Parathyroid adenoma (tissue), 2 donors: ENCODE measurements around the gene ELOVL2.

Source experiments
- H2AFZ ChIP-seq: fragments of 300-600 bp; sonication (generic); one replicate; pipeline ENCODE4 v1.7.0; 2017; ENCODE audit warnings: antibody characterized with exemption, mild to moderate bottlenecking
- H3K27ac ChIP-seq: fragments of 300-600 bp; sonication (generic); one replicate; pipeline ENCODE4 v1.7.0; 2017
- H3K27me3 ChIP-seq: fragments of 300-600 bp; sonication (generic); one replicate; pipeline ENCODE4 v1.7.0; 2017; ENCODE audit warnings: low read length; ENCODE audit not compliant: control insufficient read depth, insufficient read depth
- H3K36me3 ChIP-seq: fragments of 300-600 bp; sonication (generic); one replicate; pipeline ENCODE4 v1.7.0; 2017; ENCODE audit warnings: low read length; ENCODE audit not compliant: control insufficient read depth, insufficient read depth
- H3K4me1 ChIP-seq: fragments of 300-600 bp; sonication (generic); one replicate; pipeline ENCODE4 v1.7.0; 2017; ENCODE audit warnings: control low read depth
- H3K4me2 ChIP-seq: fragments of 300-600 bp; sonication (generic); one replicate; pipeline ENCODE4 v1.7.0; 2017; ENCODE audit warnings: low read length
- H3K4me3 ChIP-seq: fragments of 300-600 bp; sonication (generic); one replicate; pipeline ENCODE4 v1.7.0; 2017; ENCODE audit warnings: low read depth, low read length
- H3K79me2 ChIP-seq: fragments of 300-600 bp; sonication (generic); one replicate; pipeline ENCODE4 v1.7.0; 2017; ENCODE audit warnings: control low read depth
- H3K9ac ChIP-seq: fragments of 300-600 bp; sonication (generic); one replicate; pipeline ENCODE4 v1.7.0; 2017; ENCODE audit warnings: mild to moderate bottlenecking
- H3K9me3 ChIP-seq: fragments of 300-600 bp; sonication (generic); one replicate; pipeline ENCODE4 v1.7.0; 2017; ENCODE audit warnings: low read length; ENCODE audit not compliant: control insufficient read depth
- CTCF ChIP-seq: fragments of 300-600 bp; sonication (generic); IDR thresholded peaks from one replicate; pipeline ENCODE4 v1.7.0; 2017; ENCODE audit warnings: antibody characterized with exemption, mild to moderate bottlenecking
- donor health status: primary hyperparathyroidism.

ELOVL2 gene

GRCh38 chr6:10981409-10981808, 62.7 kb downstream of the ELOVL2 start:
- Histone ChIP-seq H3K79me2 (no peaks in the 10 kb centered on the region), H3K9ac (no peak overlapping the region), H3K9me3 (no peaks in the 10 kb centered on the region), H3K36me3 (no peaks in the 10 kb centered on the region), H3K4me1 (peaks cover 7% of the 10 kb centered on the region), H2AFZ (no peak overlapping the region), H3K27me3 (no peaks in the 10 kb centered on the region), H3K4me2 (no peak overlapping the region), H3K4me3 (no peak overlapping the region), H3K27ac (no peak overlapping the region)
- no peak for TF ChIP-seq CTCF

GRCh38 chr6:10979603-10980002, 64.5 kb downstream of the ELOVL2 start:
- no peak for TF ChIP-seq CTCF
- Histone ChIP-seq H3K27me3 (no peaks in the 10 kb centered on the region), H3K4me2 (no peak overlapping the region), H3K4me1 (peaks cover 7% of the 10 kb centered on the region), H3K9me3 (no peaks in the 10 kb centered on the region), H2AFZ (no peak overlapping the region), H3K36me3 (no peaks in the 10 kb centered on the region), H3K9ac (no peak overlapping the region), H3K27ac (no peak overlapping the region), H3K4me3 (no peak overlapping the region), H3K79me2 (no peaks in the 10 kb centered on the region)

GRCh38 chr6:10977231-10977968, 66.7 kb downstream of the ELOVL2 start:
- Histone ChIP-seq H3K27ac (no peak overlapping the region), H3K9me3 (no peaks in the 10 kb centered on the region), H3K9ac (no peak overlapping the region), H3K36me3 (no peaks in the 10 kb centered on the region), H2AFZ (no peak overlapping the region), H3K27me3 (no peaks in the 10 kb centered on the region), H3K4me3 (no peak overlapping the region), H3K4me1 (peaks cover 7% of the 10 kb centered on the region), H3K79me2 (no peaks in the 10 kb centered on the region), H3K4me2 (no peak overlapping the region)
- no peak for TF ChIP-seq CTCF

- Histone ChIP-seq H3K27ac (no peak overlapping the region), H3K4me3 (no peak overlapping the region), H2AFZ (no peak overlapping the region), H3K4me1 (no peaks in the 10 kb centered on the region), H3K79me2 (no peaks in the 10 kb centered on the region), H3K4me2 (no peak overlapping the region), H3K27me3 (no peaks in the 10 kb centered on the region), H3K9me3 (no peaks in the 10 kb centered on the region), H3K36me3 (no peaks in the 10 kb centered on the region), H3K9ac (no peak overlapping the region)
- TF ChIP-seq CTCF: no peak
These were observed 67.5 kb downstream of the ELOVL2 start for GRCh38 chr6:10976571-10976970.

- no peaks in the 10 kb centered on the region for H3K27me3 ChIP-seq
- H2AFZ ChIP-seq: no peak overlapping the region
- H3K9ac ChIP-seq: no peak overlapping the region
- H3K36me3 ChIP-seq: no peaks in the 10 kb centered on the region
- peaks cover 11% of the 10 kb centered on the region for H3K4me1 ChIP-seq
- H3K4me3 ChIP-seq: no peak overlapping the region
- H3K79me2 ChIP-seq: no peaks in the 10 kb centered on the region
- H3K27ac ChIP-seq: no peak overlapping the region
- H3K4me2 ChIP-seq: no peak overlapping the region
- no peaks in the 10 kb centered on the region for H3K9me3 ChIP-seq
- TF ChIP-seq CTCF: no peak
These were observed 71.9 kb downstream of the ELOVL2 start for GRCh38 chr6:10972196-10972595.
